ENCODE results near the gene GPR173. TPM values are rescaled to one million over a fixed set of nuclear protein-coding genes. Genes with fewer than 3 reads are reported as not detected.

GPR173 gene
- total and polyA plus RNA-seq, 2 experiments from 2014 or later = 0.92 to 7.7 TPM

- no peaks in the 10 kb centered on the region for H3K9me2 ChIP-seq (ENCODE audit: insufficient read depth)
- peaks cover 6% of the 10 kb centered on the region for H3K4me1 ChIP-seq (ENCODE audit: insufficient read depth)
- ATAC-seq (no peak), DNase-seq (ENCODE audit: low spot score) (peak; percentile 28)
- Mint-ChIP-seq H3K27me3 (ENCODE audit: insufficient read depth, low read depth, poor library complexity) (peaks cover 2% of the 10 kb centered on the region), H3K36me3 (ENCODE audit: low read depth) (no peaks in the 10 kb centered on the region), H3K4me3 (peak overlapping the region; percentile 43; the same call in 1 of the 3 replicates), H3K4me1 (peaks cover 18% of the 10 kb centered on the region), H3K9me3 (no peaks in the 10 kb centered on the region), H3K27ac (no peak overlapping the region)
- no peak overlapping the region for H3K4me2 ChIP-seq
- no peaks in the 10 kb centered on the region for H4K20me1 ChIP-seq (replicated peaks; ENCODE audit: insufficient read depth)
- TF ChIP-seq CTCF (conservative IDR thresholded peaks at IDR 0.05; ENCODE audit: low read depth in 2 of 2) (peak; percentile 24 to 53; a peak in 2 of 4 replicates), EZH2 (IDR thresholded peaks at IDR 0.05; ENCODE audit: low read depth, unreplicated experiment) (no peak)
- H3K4me3 ChIP-seq = no peak overlapping the region
- H3K36me3 ChIP-seq (ENCODE audit: insufficient read depth) = no peaks in the 10 kb centered on the region
- no peak overlapping the region for H2AFZ ChIP-seq
- H3F3A ChIP-seq (replicated peaks; ENCODE audit: low read depth) = no peaks in the 10 kb centered on the region
- H3K27me3 ChIP-seq (ENCODE audit: insufficient read depth) = no peaks in the 10 kb centered on the region
- no peak overlapping the region for H3K27ac ChIP-seq (ENCODE audit: low read depth)
- peaks cover 4% of the 10 kb centered on the region for H3K79me2 ChIP-seq (replicated peaks; ENCODE audit: insufficient read depth)
Observed at GRCh38 chrX:53047228-53047627, 1.4 kb upstream of the GPR173 start.

DNA sequence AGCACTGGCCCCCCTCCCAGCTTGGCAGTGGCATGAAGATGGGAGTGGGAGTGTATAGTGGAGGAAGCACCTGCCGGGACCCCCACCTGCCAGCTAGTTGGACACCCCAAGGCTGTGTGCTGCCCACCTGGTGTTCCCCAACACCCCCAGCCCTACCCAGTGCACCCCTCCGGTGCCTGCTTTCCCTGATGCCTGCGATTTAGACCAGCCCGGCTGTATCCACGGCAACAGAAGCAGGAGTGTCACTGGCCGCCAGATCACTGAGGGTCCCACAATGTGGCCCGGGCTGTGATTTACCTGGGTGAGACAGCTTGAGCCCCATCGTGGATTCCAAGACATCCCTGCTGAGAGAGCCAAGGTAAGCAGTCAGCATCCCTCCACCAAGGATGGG, 533 bp downstream of the GPR173 start:
- Histone ChIP-seq H3K27ac (ENCODE audit: low read depth) (no peak overlapping the region), H2AFZ (no peak overlapping the region), H3K36me3 (ENCODE audit: insufficient read depth) (no peaks in the 10 kb centered on the region), H3K9me2 (ENCODE audit: insufficient read depth) (no peaks in the 10 kb centered on the region), H3K4me2 (peak overlapping the region; percentile 74), H3K79me2 (replicated peaks; ENCODE audit: insufficient read depth) (peaks cover 11% of the 10 kb centered on the region), H4K20me1 (replicated peaks; ENCODE audit: insufficient read depth) (no peaks in the 10 kb centered on the region), H3K27me3 (ENCODE audit: insufficient read depth) (no peaks in the 10 kb centered on the region), H3K4me1 (ENCODE audit: insufficient read depth) (peaks cover 6% of the 10 kb centered on the region), H3K4me3 (peak overlapping the region; percentile 73), H3F3A (replicated peaks; ENCODE audit: low read depth) (no peaks in the 10 kb centered on the region)
- H3K36me3 Mint-ChIP-seq (ENCODE audit: low read depth) = no peaks in the 10 kb centered on the region
- ATAC-seq (peak; percentile 11), DNase-seq (ENCODE audit: low spot score) (peak; percentile 3)
- H3K9me3 Mint-ChIP-seq = no peaks in the 10 kb centered on the region
- peaks cover 18% of the 10 kb centered on the region; the same call in 2 of the 3 replicates for H3K4me1 Mint-ChIP-seq
- H3K27ac Mint-ChIP-seq = no peak overlapping the region
- peaks cover 2% of the 10 kb centered on the region for H3K27me3 Mint-ChIP-seq (ENCODE audit: insufficient read depth, low read depth, poor library complexity)
- peak overlapping the region; percentile 87 for H3K4me3 Mint-ChIP-seq
- TF ChIP-seq NANOG (IDR thresholded peaks at IDR 0.05; ENCODE audit: borderline replicate concordance) (no peak), JUNB (IDR thresholded peaks at IDR 0.05; ENCODE audit: unreplicated experiment) (no peak), CTCF (conservative IDR thresholded peaks at IDR 0.05; ENCODE audit: low read depth in 2 of 2) (no peak), ETS1 (IDR thresholded peaks at IDR 0.05) (no peak), CREB1 (CRISPR knock-in tag; IDR thresholded peaks at IDR 0.05; ENCODE audit: low read depth) (no peak), ZNF114 (CRISPR knock-in tag; IDR thresholded peaks at IDR 0.05) (no peak), POLR2AphosphoS5 (IDR thresholded peaks at IDR 0.05; ENCODE audit: low read depth) (no peak), ZNF331 (CRISPR knock-in tag; IDR thresholded peaks at IDR 0.05; ENCODE audit: low read depth) (no peak), ZNF462 (CRISPR knock-in tag; IDR thresholded peaks at IDR 0.05) (no peak), EZH2 (IDR thresholded peaks at IDR 0.05; ENCODE audit: low read depth, unreplicated experiment) (no peak), STAT1 (IDR thresholded peaks at IDR 0.05; ENCODE audit: unreplicated experiment) (no peak)
